Heart right ventricle (tissue), 16 donors: ENCODE results near the gene MIPEP. TPM values are rescaled to one million over a fixed set of nuclear protein-coding genes. Genes with fewer than 3 reads are reported as not detected.

Experiments
- ATAC-seq, 8 donors: fragments of 200-7000 bp; cut with Tn5 transposase; one replicate each; pipeline ENCODE4 v1.9.1; 2020; ENCODE audit warnings: mild to moderate bottlenecking in 8 of 8, moderate library complexity in 8 of 8, moderate number of reproducible peaks in 1 of 8
- DNase-seq, 2 donors: peaks; one replicate each; pipeline ENCODE4 v3.0.0-alpha.2; 2020
- H3K27ac ChIP-seq, 10 donors: fragments of 200-600 bp; sonication (generic) in 2 of 10; one replicate each; pipeline versions ENCODE4 v1.5.0 to v1.8.0; 2020 to 2022; ENCODE audit warnings: mild to moderate bottlenecking in 3 of 10
- H3K27me3 ChIP-seq, 7 donors: fragments of 200-600 bp; one replicate each; pipeline ENCODE4 v1.8.0; 2021 to 2022; ENCODE audit warnings: mild to moderate bottlenecking in 2 of 7
- H3K36me3 ChIP-seq, 9 donors: fragments of 200-600 bp; sonication (generic) in 1 of 9; one replicate each; pipeline versions ENCODE4 v1.5.0 to v1.8.0; 2020 to 2022; ENCODE audit warnings: mild to moderate bottlenecking in 2 of 9
- H3K4me1 ChIP-seq, 9 donors: fragments of 200-600 bp; sonication (generic) in 1 of 9; one replicate each; pipeline versions ENCODE4 v1.5.0 to v1.8.0; 2020 to 2022; ENCODE audit warnings: mild to moderate bottlenecking in 4 of 9
- H3K4me3 ChIP-seq, 10 donors: fragments of 200-600 bp; sonication (generic) in 2 of 10; one replicate each; pipeline versions ENCODE4 v1.5.0 to v1.8.0; 2020 to 2022; ENCODE audit warnings: mild to moderate bottlenecking in 7 of 10, moderate library complexity in 2 of 10
- H3K9me3 ChIP-seq, 11 donors: fragments of 200-600 bp in 10 of 11; sonication (generic) in 2 of 11; one replicate each; pipeline versions ENCODE4 v1.5.0 to v1.8.0; 2013 to 2022; ENCODE audit warnings: mild to moderate bottlenecking in 2 of 11, control low read depth in 1 of 11, moderate library complexity in 1 of 11
- CTCF ChIP-seq, 9 donors: fragments of 200-600 bp; sonication (generic) in 2 of 9; IDR thresholded peaks; one replicate each; pipeline versions ENCODE4 v1.5.0 to v1.8.0; 2021 to 2022; ENCODE audit warnings: antibody characterized with exemption in 9 of 9, mild to moderate bottlenecking in 5 of 9, moderate library complexity in 1 of 9
- WGBS, 2 donors: extraction: QIAGEN DNeasy Blood & Tissue Kit; methylation state at CpG; one replicate each; pipeline ENCODE4 v1.1.7; 2013; ENCODE audit warnings: inconsistent platforms in 1 of 2; 5-methylcytosine and 5-hydroxymethylcytosine counted together
- intact Hi-C, 10 donors: fragments of 100-400 bp; cut with DNase I; formaldehyde crosslinking; loops; one replicate each; pipeline versions ENCODE4 v1.11.1 to v1.14.2; 2022
- polyA plus RNA-seq, 2 donors: library from polyadenylated mRNA; stranded (reverse); fragments of 200-250 nt; gene quantifications; one replicate each; pipeline ENCODE4 v1.2.3, GENCODE V29; 2013
- total RNA-seq, 10 donors: library from RNA; stranded (reverse); fragmentation: NEBNext Ultra II Directional in 3 of 10; extraction: Animal tissue kit (Norgen Biotek cat#: 25700) in 3 of 10; gene quantifications; one replicate each; pipeline versions ENCODE4 v1.2.1 to v1.2.4, GENCODE V29; 2021 to 2023
- donor health status: Arrhythmogenic right ventricular cardiomyopathy.
- donor health status: ischemic (EF 13 %, LVEDD 7.1; RV severe dilation, severe dysfunction).
- donor health status: healthy with polysubstance abuse.
- donor health status: DM: no; HTN: yes; CAD: no.
- donor health status: DM: no; HTN: no; CAD: no.
- donor health status: ischemic (EF 25% LVEDD 6.9; RV normal size, moderate dysfunction).
- donor health status: ischemic (EF 25% LVEDD 5.7; RV mildly dilated, moderate dysfunction).
- donor health status: healthy.
- donor health status: DM: yes; HTN: yes; CAD: no.
- donor health status: Ischemic cardiomyopathy.
- donor health status: ischemic (EF 35%, LVEDD 5.7; RV mildly dilated, moderate dysfunction).
- donor health status: nonischemic (EF 11% LVEDD 7.7; RV severe dilation, severe dysfunction).
- donor health status: DM: yes; HTN: yes; CAD: no.
- donor health status: PGD.
- donor health status: ischemic (EF 29% LVEDD 5.4; RV normal size, mild dysfunction).
- donor health status: nonischemic (EF 23%, LVEDD 6.1; RV moderate dilation, normal function).

Gene MIPEP
- total and polyA plus RNA-seq, 12 donors, result 23.4 to 83.4 (median 44.1) TPM

- ATAC-seq (no peak), DNase-seq (no peak)
- H3K4me1 ChIP-seq, result no peaks in the 10 kb centered on the region
- TF ChIP-seq CTCF (IDR thresholded peaks at IDR 0.05), result no peak
- no peak overlapping the region for H3K27ac ChIP-seq
- no peak overlapping the region for H3K4me3 ChIP-seq
- WGBS, 2 donors, result 98 to 100% methylated on average over 1 of the region's 1 CpG
- no peaks in the 10 kb centered on the region for H3K27me3 ChIP-seq
- peaks cover 0 to 32% (median 7%) of the 10 kb centered on the region in 9 donors for H3K36me3 ChIP-seq
- intact Hi-C loops, result no loop called here
- H3K9me3 ChIP-seq, result no peaks in the 10 kb centered on the region
Observed at GRCh38 chr13:23808803-23809202, 80.4 kb downstream of the MIPEP start.

GRCh38 chr13:23806874-23807526 is 82.2 kb downstream of the MIPEP start:
- no peak for TF ChIP-seq CTCF (IDR thresholded peaks at IDR 0.05)

GRCh38 chr13:23805821-23806220 is 83.4 kb downstream of the MIPEP start:
- no peaks in the 10 kb centered on the region for H3K9me3 ChIP-seq
- H3K27me3 ChIP-seq, result no peaks in the 10 kb centered on the region
- H3K27ac ChIP-seq, result no peak overlapping the region
- no peak overlapping the region for H3K4me3 ChIP-seq
- no peak for DNase-seq
- intact Hi-C loops, result no loop called here
- ATAC-seq, result no peak
- 88 to 100% methylated on average over 1 of the region's 1 CpG for WGBS, 2 donors
- H3K36me3 ChIP-seq, result peaks cover 0 to 33% (median 7%) of the 10 kb centered on the region in 9 donors
- no peak for TF ChIP-seq CTCF (IDR thresholded peaks at IDR 0.05)
- H3K4me1 ChIP-seq, result no peaks in the 10 kb centered on the region

More at GRCh38 chr13:23806874-23807526, 82.2 kb downstream of the MIPEP start:
- Histone ChIP-seq H3K36me3 (peaks cover 0 to 33% (median 7%) of the 10 kb centered on the region in 9 donors), H3K4me1 (no peaks in the 10 kb centered on the region), H3K27me3 (no peaks in the 10 kb centered on the region), H3K4me3 (no peak overlapping the region), H3K9me3 (no peaks in the 10 kb centered on the region), H3K27ac (no peak overlapping the region)
- DNase-seq (no peak), ATAC-seq (no peak)
- 52 to 53% methylated on average over 4 of the region's 4 CpGs for WGBS, 2 donors
- intact Hi-C loops, result no loop called here

GRCh38 chr13:23805122-23805521 is 84.1 kb downstream of the MIPEP start:
- no peak overlapping the region for H3K4me3 ChIP-seq
- WGBS, 2 donors, result 97% methylated on average over 5 of the region's 5 CpGs
- TF ChIP-seq CTCF (IDR thresholded peaks at IDR 0.05), result no peak
- intact Hi-C loops, result no loop called here
- no peaks in the 10 kb centered on the region for H3K9me3 ChIP-seq
- H3K27ac ChIP-seq, result no peak overlapping the region
- H3K36me3 ChIP-seq, result peaks cover 0 to 33% (median 7%) of the 10 kb centered on the region in 9 donors
- DNase-seq, result no peak
- no peak for ATAC-seq
- no peaks in the 10 kb centered on the region for H3K27me3 ChIP-seq
- peaks cover 0 to 7% (median 0%) of the 10 kb centered on the region in 9 donors for H3K4me1 ChIP-seq
